GM12878 (cell line): ENCODE data around the gene HOXA1. TPM values are rescaled to one million over a fixed set of nuclear protein-coding genes. Genes with fewer than 3 reads are reported as not detected.

ENCODE experiments used
- ATAC-seq: fragments of 200-7000 bp; cut with Tn5 transposase; 3 replicates; pipeline ENCODE4 v1.9.1; 2020; ENCODE audit warnings: mild to moderate bottlenecking, moderate library complexity
- BruUV-seq: library from RNA; stranded (reverse); fragments of 400-500 nt; replicated peaks from 2 replicates; lab custom pipeline; 2021; lab: Mats Ljungman, UMichigan
- CTCF ChIA-PET: fragments of 300-600 bp; sonication (Branson Sonifier 250); formaldehyde crosslinking; extraction: SDS; loops from one replicate; lab custom pipeline; 2021; ENCODE audit warnings: inconsistent platforms; lab: Yijun Ruan, JAX
- POLR2A ChIA-PET: fragments of 350-600 bp; formaldehyde crosslinking; extraction: SDS; loops from one replicate; lab custom pipeline; 2021; ENCODE audit warnings: inconsistent platforms; lab: Charles Lee
- RAD21 ChIA-PET: fragments of 300-600 bp; sonication (Branson Sonifier 250); formaldehyde crosslinking; loops from one replicate; lab custom pipeline; 2023; ENCODE audit warnings: antibody characterized with exemption; ENCODE audit not compliant: unreplicated experiment; lab: Charles Lee
- SMC1A ChIA-PET: fragments of 300-600 bp; sonication (Branson Sonifier 250); formaldehyde crosslinking; loops from one replicate; lab custom pipeline; 2023; ENCODE audit not compliant: unreplicated experiment, uncharacterized antibody; lab: Charles Lee
- DNase-seq: peaks from one replicate; pipeline ENCODE4 v3.0.0-alpha.2; 2011; ENCODE audit warnings: low read depth, low spot score
- FAIRE-seq: peaks from 3 replicates; lab custom pipeline; 2011; peaks lifted over from hg19 to GRCh38; lab: Jason Lieb, UNC
- H2AFZ ChIP-seq: 2 replicates; pipeline ENCODE4 v1.6.0; 2011; ENCODE audit warnings: low read depth, low read length, control low read depth; ENCODE audit not compliant: control insufficient read depth
- H3K27ac ChIP-seq: 2 replicates; pipeline ENCODE4 v1.5.1; 2011; ENCODE audit warnings: control low read depth; ENCODE audit not compliant: control insufficient read depth, insufficient read depth
- H3K27me3 ChIP-seq, 2 experiments: replicated peaks in 1 of 2; 2 replicates each; pipeline versions ENCODE4 v1.6.0 to v1.6.1; 2011; ENCODE audit warnings: low read length in 1 of 2; ENCODE audit not compliant: control insufficient read depth in 2 of 2, insufficient read depth in 2 of 2
- H3K36me3 ChIP-seq, 2 experiments: 2 replicates each; pipeline ENCODE4 v1.5.1; 2011; ENCODE audit warnings: low read length in 1 of 2; ENCODE audit not compliant: control insufficient read depth in 2 of 2, insufficient read depth in 2 of 2
- H3K4me1 ChIP-seq: 2 replicates; pipeline ENCODE4 v1.6.1; 2011; ENCODE audit warnings: mild to moderate bottlenecking, low read length, moderate library complexity, mixed read lengths; ENCODE audit not compliant: control insufficient read depth, insufficient read depth
- H3K4me2 ChIP-seq: 2 replicates; pipeline ENCODE4 v1.6.0; 2011; ENCODE audit warnings: control low read depth; ENCODE audit not compliant: control insufficient read depth, insufficient read depth
- H3K4me3 ChIP-seq: fragments of 200-600 bp; sonication (generic); 2 replicates; pipeline ENCODE4 v1.5.1; 2016
- H3K79me2 ChIP-seq: 2 replicates; pipeline ENCODE4 v1.6.0; 2011; ENCODE audit warnings: low read length; ENCODE audit not compliant: control insufficient read depth, insufficient read depth
- H3K9ac ChIP-seq: 2 replicates; pipeline ENCODE4 v1.8.0; 2011; ENCODE audit warnings: low read length, control low read depth, mixed read lengths; ENCODE audit not compliant: control insufficient read depth, insufficient read depth
- H3K9me3 ChIP-seq: replicated peaks from 3 replicates; pipeline ENCODE4 v1.5.1; 2011; ENCODE audit warnings: mild to moderate bottlenecking, low read length; ENCODE audit not compliant: control insufficient read depth, insufficient read depth
- H4K20me1 ChIP-seq: 2 replicates; pipeline ENCODE4 v1.6.0; 2011; ENCODE audit not compliant: control insufficient read depth, insufficient read depth
- RBBP5 ChIP-seq: fragments of 200-600 bp; sonication (generic); conservative IDR thresholded peaks from 2 replicates; pipeline ENCODE4 v1.6.1; 2016
- SKIL ChIP-seq: fragments of 450-650 bp; IDR thresholded peaks from 2 replicates; pipeline ENCODE4 v1.6.1; 2017; ENCODE audit warnings: mild to moderate bottlenecking, low read depth, inconsistent platforms; ENCODE audit not compliant: poor library complexity, severe bottlenecking
- ZNF592 ChIP-seq: fragments of 450-650 bp; IDR thresholded peaks from 2 replicates; pipeline ENCODE4 v1.6.1; 2017; ENCODE audit warnings: mild to moderate bottlenecking, moderate library complexity
- WGBS: methylation state at CpG from one replicate; pipeline ENCODE4 v1.1.6; 2016; ENCODE audit warnings: low lambda C conversion rate; ENCODE audit not compliant: insufficient replicate concordance, insufficient coverage; ENCODE audit errors: missing lambda C conversion rate; 5-methylcytosine and 5-hydroxymethylcytosine counted together
- in situ Hi-C: fragments of 300-500 bp; cut with MboI; formaldehyde crosslinking; loops from 9 replicates; pipeline ENCODE4 v1.14.3; 2018; ENCODE audit warnings: mixed read lengths
- intact Hi-C: fragments of 100-400 bp; cut with micrococcal nuclease; formaldehyde crosslinking; loops from one replicate; pipeline ENCODE4 v1.14.2; 2022; ENCODE audit not compliant: unreplicated experiment
- polyA plus RNA-seq, 11 experiments: library from polyadenylated mRNA; depleted of rRNA in 4 of 11; unstranded in 6 of 11; stranded (reverse) in 5 of 11; fragments of >200 nt; fragmentation: Nextera tagmentation in 4 of 11; fragmentation: Illumina TruSeq in 1 of 11; extraction: Ambion mirVana in 4 of 11; extraction: Trizol in 1 of 11; gene quantifications; 1 replicate in 1 of 11; 2 replicates in 10 of 11; pipeline versions ENCODE4 v1.2.1 to v1.2.3, GENCODE V29; 2011 to 2016; ENCODE audit warnings: inconsistent platforms in 2 of 11, missing spikeins in 2 of 11, low read depth in 1 of 11
- total RNA-seq, 4 experiments: library from RNA; depleted of rRNA in 3 of 4; stranded (reverse); fragments of >200 nt in 3 of 4; fragmentation: Illumina TruSeq in 1 of 4; extraction: Trizol in 1 of 4; gene quantifications; 2 replicates each; pipeline versions ENCODE4 v1.2.1 to v1.2.3, GENCODE V29; 2013 to 2021

HOXA1 gene
- total and polyA plus RNA-seq, 10 of the 15 experiments (the other 5 are each of a cell fraction or from before 2014, with no cell fraction given) = 0.06 to 1.7 (median 0.18) TPM; not detected in 3

- RAD21 ChIA-PET = no interaction called here
- no peaks in the 10 kb centered on the region for H3K4me1 ChIP-seq
- FAIRE-seq (no peak), ATAC-seq (no peak), DNase-seq (no peak)
- SMC1A ChIA-PET = interaction anchor here (0.6 kb wide), 1 partner anchor 171 kb away, joined by 3 read pairs; no protein-coding TSS in a partner anchor
- 40% methylated on average over 20 of the region's 20 CpGs for WGBS
- intact Hi-C loops (no loop called here), in situ Hi-C loops (no loop called here)
- no peak overlapping the region for H3K9ac ChIP-seq
- no peak overlapping the region for H3K4me2 ChIP-seq
- no peaks in the 10 kb centered on the region for H3K27me3 ChIP-seq
- TF ChIP-seq ZNF592 (no peak), RBBP5 (no peak), SKIL (no peak)
- H3K36me3 ChIP-seq = no peaks in the 10 kb centered on the region
- no peak overlapping the region for H3K4me3 ChIP-seq
- CTCF ChIA-PET = no interaction called here
- no peaks in the 10 kb centered on the region; the same call in 1 of the 2 replicates for H4K20me1 ChIP-seq
- H3K27ac ChIP-seq = no peak overlapping the region
- no peak overlapping the region for H2AFZ ChIP-seq
- no peaks in the 10 kb centered on the region for H3K9me3 ChIP-seq
- POLR2A ChIA-PET = no interaction called here
- no peaks in the 10 kb centered on the region for H3K79me2 ChIP-seq
- BruUV-seq = no TSS peak
These were observed 20.5 kb upstream of the HOXA1 start for GRCh38 chr7:27116031-27116961.
